Stomach (tissue), 4 donors: ENCODE data around the gene SLC36A1.

ENCODE experiments used
- EP300 ChIP-seq: sonication (generic); formaldehyde crosslinking; IDR thresholded peaks from one replicate; pipeline ENCODE4 v1.6.1; 2017; ENCODE audit warnings: antibody characterized with exemption
- TF ChIP-seq, protein P1 (sequence below), 7 experiments: fragments of 450-650 bp in 4 of 7; fragments of 200-600 bp in 3 of 7; sonication (generic) in 3 of 7; IDR thresholded peaks; one replicate each; pipeline ENCODE4 v1.5.1; 2016 to 2019; ENCODE audit warnings: antibody characterized with exemption in 7 of 7, control low read depth in 2 of 7, mild to moderate bottlenecking in 1 of 7

DNA sequence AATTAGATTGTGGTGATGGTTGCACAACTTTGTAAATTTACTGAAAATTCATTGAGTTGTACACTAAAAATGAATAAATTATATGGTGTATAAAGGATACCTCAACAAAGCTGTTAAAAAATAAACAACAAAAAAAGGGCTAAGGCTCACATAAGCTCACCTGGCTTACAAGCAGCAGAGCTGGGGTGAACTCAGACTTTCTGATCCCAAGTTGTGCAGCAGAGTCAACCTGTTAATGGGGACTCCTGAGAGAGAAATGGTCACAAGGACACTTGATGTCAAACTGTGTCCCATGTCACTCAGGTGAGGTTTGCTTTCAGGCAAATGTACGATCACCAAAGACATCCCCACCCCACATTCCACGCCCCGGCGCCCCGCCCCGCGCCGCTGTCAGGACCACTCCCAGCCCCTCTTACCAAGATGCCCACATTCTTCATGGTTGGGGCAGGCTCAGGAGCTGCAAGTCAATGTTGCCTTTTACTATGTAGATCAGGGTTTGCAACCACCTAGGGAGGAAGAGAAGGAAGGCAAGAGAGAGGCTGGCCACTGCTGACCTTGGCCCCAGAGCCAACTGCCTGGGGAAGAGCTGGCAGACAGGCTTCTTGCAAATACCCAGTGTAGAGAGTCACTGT lies 22.4 kb upstream of the SLC36A1 start:
- no peak for TF ChIP-seq EP300
- TF ChIP-seq, protein P1, sequence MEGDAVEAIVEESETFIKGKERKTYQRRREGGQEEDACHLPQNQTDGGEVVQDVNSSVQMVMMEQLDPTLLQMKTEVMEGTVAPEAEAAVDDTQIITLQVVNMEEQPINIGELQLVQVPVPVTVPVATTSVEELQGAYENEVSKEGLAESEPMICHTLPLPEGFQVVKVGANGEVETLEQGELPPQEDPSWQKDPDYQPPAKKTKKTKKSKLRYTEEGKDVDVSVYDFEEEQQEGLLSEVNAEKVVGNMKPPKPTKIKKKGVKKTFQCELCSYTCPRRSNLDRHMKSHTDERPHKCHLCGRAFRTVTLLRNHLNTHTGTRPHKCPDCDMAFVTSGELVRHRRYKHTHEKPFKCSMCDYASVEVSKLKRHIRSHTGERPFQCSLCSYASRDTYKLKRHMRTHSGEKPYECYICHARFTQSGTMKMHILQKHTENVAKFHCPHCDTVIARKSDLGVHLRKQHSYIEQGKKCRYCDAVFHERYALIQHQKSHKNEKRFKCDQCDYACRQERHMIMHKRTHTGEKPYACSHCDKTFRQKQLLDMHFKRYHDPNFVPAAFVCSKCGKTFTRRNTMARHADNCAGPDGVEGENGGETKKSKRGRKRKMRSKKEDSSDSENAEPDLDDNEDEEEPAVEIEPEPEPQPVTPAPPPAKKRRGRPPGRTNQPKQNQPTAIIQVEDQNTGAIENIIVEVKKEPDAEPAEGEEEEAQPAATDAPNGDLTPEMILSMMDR (IDR thresholded peaks at IDR 0.05): no peak
